ENCODE measurements around the gene ZEB2.

ZEB2 gene

GRCh38 chr2:144511937-144512336 is 8.0 kb downstream of the ZEB2 start:
- Histone ChIP-seq H3K4me2 (ENCODE audit: low read length) (peak overlapping the region; percentile 72), H3K9me2 (ENCODE audit: low read depth, low read length) (no peaks in the 10 kb centered on the region), H3F3A (ENCODE audit: insufficient read depth, low read length) (0 out of 2 replicates have a peak, but pooled peaks cover 3% of the 10 kb centered on the region), H3K79me2 (ENCODE audit: insufficient read depth, low read length) (peaks cover 5% of the 10 kb centered on the region; the same call in 1 of the 2 replicates), H4K20me1 (ENCODE audit: insufficient read depth, low read length) (no peaks in the 10 kb centered on the region), H3K27me3 (ENCODE audit: insufficient read depth, low read length) (no peaks in the 10 kb centered on the region), H3K9ac (ENCODE audit: low read length) (no peak overlapping the region), H2AFZ (ENCODE audit: low read length) (no peak overlapping the region), H3K9me3 (ENCODE audit: low read length) (no peaks in the 10 kb centered on the region), H3K4me3 (ENCODE audit: low read depth, low read length, poor library complexity, severe bottlenecking) (peak overlapping the region; percentile 44), H3K4me1 (ENCODE audit: insufficient read depth, low read length, severe bottlenecking) (peaks cover 89% of the 10 kb centered on the region), H3K27ac (ENCODE audit: low read depth, low read length, poor library complexity, severe bottlenecking) (peak overlapping the region; percentile 74), H3K36me3 (ENCODE audit: insufficient read depth, low read length) (peaks cover 25% of the 10 kb centered on the region)
- TF ChIP-seq CTCF (IDR thresholded peaks at IDR 0.05; ENCODE audit: low read length): no peak

- Histone ChIP-seq H3K4me2 (ENCODE audit: low read length) (peak overlapping the region; percentile 72), H3F3A (ENCODE audit: insufficient read depth, low read length) (0 out of 2 replicates have a peak, but pooled peaks cover 3% of the 10 kb centered on the region), H3K9me2 (ENCODE audit: low read depth, low read length) (no peaks in the 10 kb centered on the region), H3K4me1 (ENCODE audit: insufficient read depth, low read length, severe bottlenecking) (peaks cover 95% of the 10 kb centered on the region), H3K9ac (ENCODE audit: low read length) (peak overlapping the region; percentile 25; the same call in 1 of the 2 replicates), H3K79me2 (ENCODE audit: insufficient read depth, low read length) (peaks cover 6% of the 10 kb centered on the region), H3K4me3 (ENCODE audit: low read depth, low read length, poor library complexity, severe bottlenecking) (peak overlapping the region; percentile 44), H3K36me3 (ENCODE audit: insufficient read depth, low read length) (peaks cover 25% of the 10 kb centered on the region), H4K20me1 (ENCODE audit: insufficient read depth, low read length) (no peaks in the 10 kb centered on the region), H3K9me3 (ENCODE audit: low read length) (no peaks in the 10 kb centered on the region), H3K27ac (ENCODE audit: low read depth, low read length, poor library complexity, severe bottlenecking) (peak overlapping the region; percentile 74), H2AFZ (ENCODE audit: low read length) (no peak overlapping the region), H3K27me3 (ENCODE audit: insufficient read depth, low read length) (no peaks in the 10 kb centered on the region)
- TF ChIP-seq CTCF (IDR thresholded peaks at IDR 0.05; ENCODE audit: low read length) (no peak), EZH2 (IDR thresholded peaks at IDR 0.05; ENCODE audit: borderline replicate concordance, low read length) (no peak)
Measured at GRCh38 chr2:144511226-144511810, 8.6 kb downstream of the ZEB2 start.

GRCh38 chr2:144510294-144510991 is 9.5 kb downstream of the ZEB2 start:
- Histone ChIP-seq H3K4me2 (ENCODE audit: low read length) (peak overlapping the region; percentile 72), H3K79me2 (ENCODE audit: insufficient read depth, low read length) (peaks cover 9% of the 10 kb centered on the region), H3K9me3 (ENCODE audit: low read length) (no peaks in the 10 kb centered on the region), H3K4me3 (ENCODE audit: low read depth, low read length, poor library complexity, severe bottlenecking) (peak overlapping the region; percentile 44), H3K36me3 (ENCODE audit: insufficient read depth, low read length) (peaks cover 25% of the 10 kb centered on the region), H3F3A (ENCODE audit: insufficient read depth, low read length) (0 out of 2 replicates have a peak, but pooled peaks cover 3% of the 10 kb centered on the region), H4K20me1 (ENCODE audit: insufficient read depth, low read length) (no peaks in the 10 kb centered on the region), H3K27me3 (ENCODE audit: insufficient read depth, low read length) (no peaks in the 10 kb centered on the region), H3K9ac (ENCODE audit: low read length) (peak overlapping the region; percentile 25), H3K4me1 (ENCODE audit: insufficient read depth, low read length, severe bottlenecking) (peaks cover 100% of the 10 kb centered on the region), H3K27ac (ENCODE audit: low read depth, low read length, poor library complexity, severe bottlenecking) (peak overlapping the region; percentile 74), H2AFZ (ENCODE audit: low read length) (no peak overlapping the region), H3K9me2 (ENCODE audit: low read depth, low read length) (no peaks in the 10 kb centered on the region)
- TF ChIP-seq CTCF (IDR thresholded peaks at IDR 0.05; ENCODE audit: low read length): no peak
- no peak for TF ChIP-seq EZH2 (IDR thresholded peaks at IDR 0.05; ENCODE audit: borderline replicate concordance, low read length)
